ENCODE data around the gene SLC12A2. TPM values are rescaled to one million over a fixed set of nuclear protein-coding genes. Genes with fewer than 3 reads are reported as not detected.

Gene SLC12A2
- total RNA-seq, 1 donor from 2014 or later: 11.5 TPM

DNA sequence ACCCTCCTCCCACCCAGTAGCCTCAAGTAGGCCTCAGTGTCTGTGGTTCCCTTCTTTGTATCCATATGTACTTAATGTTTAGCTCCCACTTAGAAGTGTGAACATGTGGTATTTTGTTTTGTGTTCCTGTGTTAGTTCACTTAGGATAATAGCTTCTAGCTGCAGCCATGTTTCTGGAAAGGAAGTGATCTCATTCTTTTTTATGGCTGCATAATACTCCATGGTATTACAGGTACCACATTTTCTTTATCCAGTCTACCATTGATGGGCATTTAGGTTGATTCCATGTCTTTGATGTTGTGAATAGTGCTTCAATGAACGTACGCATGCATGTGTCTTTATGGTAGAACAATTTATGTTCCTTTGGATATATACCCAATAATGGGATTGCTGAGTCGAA, 74.8 kb downstream of the SLC12A2 start:
- H3K36me3 ChIP-seq: peaks cover 86% of the 10 kb centered on the region

DNA sequence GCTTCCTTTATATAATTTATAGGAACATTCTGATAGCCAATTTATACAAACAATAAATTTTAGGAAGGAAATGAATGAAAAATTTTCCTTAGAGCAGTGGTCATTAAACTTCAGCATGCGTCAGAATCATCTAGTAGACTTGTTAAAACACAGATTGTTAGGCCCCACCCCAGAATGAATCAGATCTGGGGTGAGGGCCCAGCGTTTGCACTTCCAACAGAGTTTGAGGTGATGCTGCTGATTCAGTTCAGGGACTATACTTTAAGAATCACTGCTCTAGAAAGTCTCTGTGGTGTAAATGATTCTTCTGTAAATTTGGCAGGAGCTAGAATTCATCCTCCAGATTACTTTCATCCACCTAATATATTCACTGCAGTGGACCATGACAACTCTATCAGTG, 80.4 kb downstream of the SLC12A2 start:
- peaks cover 78% of the 10 kb centered on the region for H3K36me3 ChIP-seq

More for the DNA sequence above, 74.8 kb downstream of the SLC12A2 start:
- Histone ChIP-seq H3K9me3 (replicated peaks) (no peaks in the 10 kb centered on the region), H3K27ac (replicated peaks) (no peak overlapping the region), H3K4me3 (no peak overlapping the region), H3K4me1 (no peaks in the 10 kb centered on the region), H3K27me3 (ENCODE audit: low read depth) (no peaks in the 10 kb centered on the region)
- TF ChIP-seq, protein P1, sequence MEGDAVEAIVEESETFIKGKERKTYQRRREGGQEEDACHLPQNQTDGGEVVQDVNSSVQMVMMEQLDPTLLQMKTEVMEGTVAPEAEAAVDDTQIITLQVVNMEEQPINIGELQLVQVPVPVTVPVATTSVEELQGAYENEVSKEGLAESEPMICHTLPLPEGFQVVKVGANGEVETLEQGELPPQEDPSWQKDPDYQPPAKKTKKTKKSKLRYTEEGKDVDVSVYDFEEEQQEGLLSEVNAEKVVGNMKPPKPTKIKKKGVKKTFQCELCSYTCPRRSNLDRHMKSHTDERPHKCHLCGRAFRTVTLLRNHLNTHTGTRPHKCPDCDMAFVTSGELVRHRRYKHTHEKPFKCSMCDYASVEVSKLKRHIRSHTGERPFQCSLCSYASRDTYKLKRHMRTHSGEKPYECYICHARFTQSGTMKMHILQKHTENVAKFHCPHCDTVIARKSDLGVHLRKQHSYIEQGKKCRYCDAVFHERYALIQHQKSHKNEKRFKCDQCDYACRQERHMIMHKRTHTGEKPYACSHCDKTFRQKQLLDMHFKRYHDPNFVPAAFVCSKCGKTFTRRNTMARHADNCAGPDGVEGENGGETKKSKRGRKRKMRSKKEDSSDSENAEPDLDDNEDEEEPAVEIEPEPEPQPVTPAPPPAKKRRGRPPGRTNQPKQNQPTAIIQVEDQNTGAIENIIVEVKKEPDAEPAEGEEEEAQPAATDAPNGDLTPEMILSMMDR (IDR thresholded peaks at IDR 0.05; ENCODE audit: borderline replicate concordance): no peak
- intact Hi-C loops (cut with micrococcal nuclease): no loop called here
- DNase-seq: no peak

DNA sequence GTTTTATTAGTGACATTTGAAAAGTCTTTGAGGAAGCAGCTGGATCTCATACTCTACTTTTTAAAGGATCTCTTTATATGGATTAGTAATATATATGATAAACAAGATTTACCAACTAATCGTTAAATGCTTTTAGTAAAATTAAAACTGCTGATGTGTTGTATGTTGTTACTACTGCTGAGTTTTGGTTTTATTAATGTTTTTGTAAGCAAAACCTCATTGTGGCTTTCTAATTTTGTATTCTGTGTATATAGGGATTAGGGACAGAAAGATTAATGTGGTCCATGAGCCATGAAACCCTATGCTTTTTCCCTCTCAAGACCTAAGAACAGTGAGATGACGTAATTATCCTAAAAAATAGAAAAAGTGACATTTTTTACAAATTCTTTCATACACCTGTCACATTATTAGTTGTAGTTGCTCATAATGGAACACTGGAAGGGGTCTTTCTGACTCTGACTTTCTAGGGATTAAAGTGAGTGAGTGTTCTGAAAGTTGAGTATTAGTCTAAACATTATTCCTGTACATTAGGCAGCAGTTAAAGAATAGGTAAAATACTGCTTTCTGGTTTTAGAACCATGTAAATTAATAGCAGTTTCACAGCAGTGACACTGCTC, 85.9 kb downstream of the SLC12A2 start:
- no peak overlapping the region for H3K4me3 ChIP-seq
- no peak overlapping the region for H3K27ac ChIP-seq (replicated peaks)
- no peaks in the 10 kb centered on the region for H3K9me3 ChIP-seq (replicated peaks)
- no peak for DNase-seq
- H3K27me3 ChIP-seq (ENCODE audit: low read depth): no peaks in the 10 kb centered on the region
- TF ChIP-seq, protein P1 (IDR thresholded peaks at IDR 0.05; ENCODE audit: borderline replicate concordance): no peak
- peaks cover 50% of the 10 kb centered on the region for H3K36me3 ChIP-seq
- H3K4me1 ChIP-seq: no peaks in the 10 kb centered on the region
- intact Hi-C loops (cut with micrococcal nuclease): no loop called here

More for the DNA sequence above, 80.4 kb downstream of the SLC12A2 start:
- Histone ChIP-seq H3K27me3 (ENCODE audit: low read depth) (no peaks in the 10 kb centered on the region), H3K4me3 (no peak overlapping the region), H3K4me1 (no peaks in the 10 kb centered on the region), H3K27ac (replicated peaks) (no peak overlapping the region), H3K9me3 (replicated peaks) (no peaks in the 10 kb centered on the region)
- TF ChIP-seq, protein P1 (IDR thresholded peaks at IDR 0.05; ENCODE audit: borderline replicate concordance): no peak
- intact Hi-C loops (cut with micrococcal nuclease): no loop called here
- no peak for DNase-seq

DNA sequence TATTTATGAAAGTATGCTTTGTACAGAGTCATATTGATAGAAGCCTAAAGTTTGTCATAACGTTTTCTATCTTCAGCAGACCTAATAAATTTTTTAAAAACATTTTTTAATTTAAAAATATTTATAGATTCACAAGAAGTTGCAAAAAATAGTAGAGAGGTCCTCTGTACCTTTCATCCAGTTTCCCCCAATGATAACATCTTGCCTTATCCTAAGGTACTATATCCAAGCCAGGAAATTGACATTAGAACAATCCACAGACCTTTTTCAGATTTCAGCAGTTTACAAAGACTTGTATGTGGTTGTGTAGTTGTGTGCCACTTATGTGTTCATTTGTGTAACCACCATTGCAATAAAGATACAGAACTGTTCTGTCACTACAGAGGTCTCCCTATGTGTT, 88.5 kb downstream of the SLC12A2 start:
- intact Hi-C loops (cut with micrococcal nuclease): no loop called here
- Histone ChIP-seq H3K4me1 (no peaks in the 10 kb centered on the region), H3K4me3 (no peak overlapping the region), H3K27ac (replicated peaks) (no peak overlapping the region), H3K36me3 (peaks cover 37% of the 10 kb centered on the region), H3K9me3 (replicated peaks) (no peaks in the 10 kb centered on the region), H3K27me3 (ENCODE audit: low read depth) (no peaks in the 10 kb centered on the region)
- DNase-seq: no peak
- TF ChIP-seq, protein P1 (IDR thresholded peaks at IDR 0.05; ENCODE audit: borderline replicate concordance): no peak

DNA sequence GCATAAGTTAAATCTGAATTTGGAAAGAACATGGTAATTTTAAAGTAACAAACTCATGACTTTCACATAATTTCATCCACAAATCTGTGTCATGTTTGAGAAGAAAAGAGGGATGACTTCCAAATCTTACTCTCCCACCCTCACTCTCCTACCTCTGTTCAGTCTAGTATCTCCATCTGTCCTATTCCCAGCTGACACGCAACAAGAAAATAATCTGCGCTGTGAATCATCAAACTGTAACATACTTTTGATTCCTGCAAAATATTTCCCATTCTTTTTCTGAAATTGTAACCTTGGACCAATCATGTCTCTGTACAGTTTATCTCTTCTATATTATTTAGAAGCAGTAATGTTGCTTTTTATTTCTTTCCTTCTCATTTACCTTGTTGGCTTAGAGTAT, 91.4 kb downstream of the SLC12A2 start:
- TF ChIP-seq, protein P1 (IDR thresholded peaks at IDR 0.05; ENCODE audit: borderline replicate concordance): no peak
- intact Hi-C loops (cut with micrococcal nuclease): no loop called here
- DNase-seq: no peak
- no peaks in the 10 kb centered on the region for H3K27me3 ChIP-seq (ENCODE audit: low read depth)
- H3K4me3 ChIP-seq: no peak overlapping the region
- no peaks in the 10 kb centered on the region for H3K9me3 ChIP-seq (replicated peaks)
- H3K4me1 ChIP-seq: no peaks in the 10 kb centered on the region
- H3K27ac ChIP-seq (replicated peaks): no peak overlapping the region
- peaks cover 39% of the 10 kb centered on the region for H3K36me3 ChIP-seq

Measured in left ventricle myocardium inferior (tissue), 1 donor.